ENCODE measurements around the gene MR1.

Gene MR1

DNA sequence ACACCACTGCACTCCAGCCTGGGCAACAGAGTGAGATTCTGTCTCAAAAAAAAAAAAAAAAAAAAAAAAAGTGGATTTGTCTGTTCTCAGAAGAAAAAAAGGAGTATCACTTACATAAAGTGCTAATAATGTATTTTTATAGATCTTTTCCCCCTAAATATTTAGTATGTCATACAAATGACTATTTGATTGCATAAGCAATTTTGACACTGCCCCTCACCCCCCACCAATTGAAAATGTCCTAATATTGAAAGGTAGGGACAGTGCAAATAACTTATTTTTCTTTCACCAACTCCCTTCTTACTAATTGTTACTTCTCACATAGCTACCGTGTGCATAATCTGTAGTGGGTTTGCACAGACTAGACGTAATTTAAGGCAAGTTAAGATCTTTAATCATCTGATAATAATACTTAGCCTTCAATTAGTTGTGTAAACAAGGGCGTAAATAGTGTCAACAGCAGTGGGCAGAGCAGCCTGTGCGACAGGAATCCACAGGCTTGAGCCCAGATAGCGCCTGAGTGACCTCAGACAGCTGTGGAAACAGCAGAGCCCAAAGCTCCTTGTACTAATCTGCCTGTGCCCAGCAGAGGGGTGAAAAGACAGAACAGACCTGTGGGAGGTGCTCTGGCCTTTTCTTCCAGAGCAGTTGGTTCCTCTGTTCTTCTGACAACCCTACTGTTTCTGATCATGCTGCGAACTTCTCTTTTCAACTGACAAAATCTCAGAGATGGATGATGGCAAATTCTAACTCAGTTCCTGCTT, 50.2 kb downstream of the MR1 start:
- ChIA-PET CTCF (interaction anchor here (0.7 to 1.1 kb wide), 3 partner anchors 8 to 66 kb away, joined by 6 to 7 read pairs (median 6); no protein-coding TSS in a partner anchor), POLR2A (ENCODE audit: low non-redundant PET) (interaction anchor here (0.5 kb wide), 1 partner anchor 40 kb away, joined by 3 read pairs; no protein-coding TSS in a partner anchor)
- TF ChIP-seq, protein P1, sequence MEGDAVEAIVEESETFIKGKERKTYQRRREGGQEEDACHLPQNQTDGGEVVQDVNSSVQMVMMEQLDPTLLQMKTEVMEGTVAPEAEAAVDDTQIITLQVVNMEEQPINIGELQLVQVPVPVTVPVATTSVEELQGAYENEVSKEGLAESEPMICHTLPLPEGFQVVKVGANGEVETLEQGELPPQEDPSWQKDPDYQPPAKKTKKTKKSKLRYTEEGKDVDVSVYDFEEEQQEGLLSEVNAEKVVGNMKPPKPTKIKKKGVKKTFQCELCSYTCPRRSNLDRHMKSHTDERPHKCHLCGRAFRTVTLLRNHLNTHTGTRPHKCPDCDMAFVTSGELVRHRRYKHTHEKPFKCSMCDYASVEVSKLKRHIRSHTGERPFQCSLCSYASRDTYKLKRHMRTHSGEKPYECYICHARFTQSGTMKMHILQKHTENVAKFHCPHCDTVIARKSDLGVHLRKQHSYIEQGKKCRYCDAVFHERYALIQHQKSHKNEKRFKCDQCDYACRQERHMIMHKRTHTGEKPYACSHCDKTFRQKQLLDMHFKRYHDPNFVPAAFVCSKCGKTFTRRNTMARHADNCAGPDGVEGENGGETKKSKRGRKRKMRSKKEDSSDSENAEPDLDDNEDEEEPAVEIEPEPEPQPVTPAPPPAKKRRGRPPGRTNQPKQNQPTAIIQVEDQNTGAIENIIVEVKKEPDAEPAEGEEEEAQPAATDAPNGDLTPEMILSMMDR (conservative IDR thresholded peaks at IDR 0.05; ENCODE audit: low read depth): no peak; the same call in 1 of the 2 replicates
- no peak overlapping the region for H3K27ac ChIP-seq
- DNase-seq (ENCODE audit: low spot score): no peak

GRCh38 chr1:181084606-181084969, 50.8 kb downstream of the MR1 start:
- H3K27ac ChIP-seq: no peak overlapping the region
- POLR2A ChIA-PET (ENCODE audit: low non-redundant PET): no interaction called here
- no peak for DNase-seq (ENCODE audit: low spot score)

DNA sequence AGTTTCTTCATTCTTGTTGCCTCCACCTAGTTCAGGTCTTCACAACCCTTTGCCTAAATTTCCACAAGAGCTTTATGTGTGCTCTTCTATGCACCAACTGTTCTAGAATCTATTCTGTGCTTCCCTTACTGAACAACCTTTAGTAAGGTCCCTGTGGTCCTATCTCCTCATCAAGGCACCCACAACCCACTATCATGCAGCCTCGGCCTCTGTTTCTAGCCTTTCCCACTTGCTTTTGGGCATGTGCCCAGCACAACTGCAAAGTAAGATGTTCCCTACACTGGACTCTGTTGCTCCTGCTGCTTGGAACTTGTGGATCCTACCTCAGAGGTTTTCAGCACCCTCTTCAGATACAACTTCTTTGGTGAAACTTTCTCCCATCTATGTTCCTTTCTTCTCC, 52.3 kb downstream of the MR1 start:
- H3K27ac ChIP-seq: peak overlapping the region; percentile 92
- CTCF ChIA-PET: no interaction called here

More at GRCh38 chr1:181084606-181084969, 50.8 kb downstream of the MR1 start:
- TF ChIP-seq, protein P1 (conservative IDR thresholded peaks at IDR 0.05; ENCODE audit: low read depth): no peak
- CTCF ChIA-PET: interaction anchor here (0.8 to 1.1 kb wide), 2 partner anchors 9 to 57 kb away, joined by 6 to 7 read pairs; no protein-coding TSS in a partner anchor

DNA sequence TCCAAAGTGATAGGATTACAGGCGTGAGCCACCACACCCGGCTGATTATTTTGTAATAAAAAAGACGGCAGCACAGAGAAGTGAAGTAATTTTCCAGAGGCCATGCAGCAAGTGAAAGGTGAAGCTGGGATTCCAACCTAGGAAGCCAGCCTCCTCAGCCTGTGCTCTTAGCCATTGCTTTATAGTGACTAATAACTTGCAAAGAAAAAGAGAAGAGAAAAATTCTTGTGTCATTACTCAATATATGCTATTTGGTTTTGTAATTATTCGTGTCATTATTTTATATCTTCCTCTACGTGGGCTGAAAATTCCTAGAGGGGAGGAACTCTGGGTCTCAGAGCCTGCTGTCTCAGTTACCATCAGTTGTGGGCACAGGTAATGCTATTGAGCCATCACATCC, 53.1 kb downstream of the MR1 start:
- ChIA-PET POLR2A (ENCODE audit: low non-redundant PET) (interaction anchor here (0.5 to 0.7 kb wide), 2 partner anchors 12 to 355 kb away, joined by 3 to 9 read pairs; no protein-coding TSS in a partner anchor), CTCF (interaction anchor here (0.8 to 1.1 kb wide), 2 partner anchors 55 to 56 kb away, joined by 4 to 5 read pairs; no protein-coding TSS in a partner anchor)
- peak; percentile 54 for DNase-seq (ENCODE audit: low spot score)
- TF ChIP-seq, protein P1 (conservative IDR thresholded peaks at IDR 0.05; ENCODE audit: low read depth): no peak
- peak overlapping the region; percentile 92 for H3K27ac ChIP-seq

More for the DNA sequence above, 52.3 kb downstream of the MR1 start:
- DNase-seq (ENCODE audit: low spot score): no peak
- TF ChIP-seq, protein P1 (conservative IDR thresholded peaks at IDR 0.05; ENCODE audit: low read depth): no peak
- POLR2A ChIA-PET (ENCODE audit: low non-redundant PET): interaction anchor here (0.6 kb wide), 1 partner anchor 10 kb away, joined by 4 read pairs; no protein-coding TSS in a partner anchor

- ChIA-PET POLR2A (ENCODE audit: low non-redundant PET) (interaction anchor here (0.5 kb wide), 1 partner anchor 354 kb away, joined by 9 read pairs; no protein-coding TSS in a partner anchor), CTCF (interaction anchor here (0.6 to 1.1 kb wide), 4 partner anchors 40 to 55 kb away, joined by 3 to 5 read pairs (median 4); no protein-coding TSS in a partner anchor)
- DNase-seq (ENCODE audit: low spot score): no peak
- TF ChIP-seq, protein P1 (conservative IDR thresholded peaks at IDR 0.05; ENCODE audit: low read depth): no peak
- peak overlapping the region; percentile 92 for H3K27ac ChIP-seq
Observed at GRCh38 chr1:181087400-181087901, 53.7 kb downstream of the MR1 start.

Measured in RWPE1 (cell line).